Measurements from ENCODE around the gene NEBL.

- TF ChIP-seq CTCF (IDR thresholded peaks at IDR 0.05) (no peak), POLR2A (IDR thresholded peaks at IDR 0.05) (no peak)
These were observed 49.6 kb downstream of the NEBL start for GRCh38 chr10:20847512-20847911.
